Right lobe of liver (tissue), 6 donors: ENCODE results near the gene HINT2. TPM values are rescaled to one million over a fixed set of nuclear protein-coding genes. Genes with fewer than 3 reads are reported as not detected.
A peak's percentile ranks its signal among the peaks of the same experiment; 100 is the strongest.

Experiments used
- ATAC-seq, 4 donors: fragments of 200-7000 bp; cut with Tn5 transposase; one replicate each; pipeline ENCODE4 v1.9.1; 2020; ENCODE audit warnings: mild to moderate bottlenecking in 4 of 4, moderate library complexity in 4 of 4
- DNase-seq, 3 donors: peaks; one replicate each; pipeline ENCODE4 v3.0.0-alpha.2; 2020
- H3K27ac ChIP-seq, 3 donors: fragments of 200-600 bp; one replicate each; pipeline ENCODE4 v1.8.0; 2022
- H3K27me3 ChIP-seq, 2 donors: fragments of 200-600 bp; one replicate each; pipeline ENCODE4 v1.8.0; 2022
- H3K36me3 ChIP-seq, 4 donors: fragments of 200-600 bp; sonication (generic) in 1 of 4; one replicate each; pipeline versions ENCODE4 v1.5.1 to v1.8.0; 2017 to 2022; ENCODE audit warnings: control low read depth in 1 of 4
- H3K4me1 ChIP-seq, 4 donors: fragments of 200-600 bp; sonication (generic) in 1 of 4; one replicate each; pipeline versions ENCODE4 v1.5.1 to v1.8.0; 2017 to 2022; ENCODE audit warnings: control low read depth in 1 of 4
- H3K4me3 ChIP-seq, 3 donors: fragments of 200-600 bp; one replicate each; pipeline ENCODE4 v1.8.0; 2022
- H3K9me3 ChIP-seq, 4 donors: fragments of 200-600 bp; sonication (generic) in 1 of 4; one replicate each; pipeline versions ENCODE4 v1.5.1 to v1.8.0; 2017 to 2022; ENCODE audit warnings: control low read depth in 1 of 4
- POLR2A ChIP-seq: fragments of 450-650 bp; IDR thresholded peaks from one replicate; pipeline ENCODE4 v1.6.1; 2017; ENCODE audit warnings: antibody characterized with exemption, mild to moderate bottlenecking
- WGBS: methylation state at CpG from one replicate; pipeline ENCODE4 v1.1.6; 2018; ENCODE audit warnings: low coverage, low lambda C conversion rate; ENCODE audit not compliant: insufficient coverage; ENCODE audit errors: missing lambda C conversion rate; 5-methylcytosine and 5-hydroxymethylcytosine counted together
- intact Hi-C, 2 donors: fragments of 100-400 bp; cut with DNase I; formaldehyde crosslinking; loops; one replicate each; pipeline versions ENCODE4 v1.11.2 to v1.14.1; 2022
- total RNA-seq, 6 experiments: library from RNA; depleted of rRNA in 2 of 6; stranded (reverse); fragments of >200 nt in 2 of 6; fragmentation: NEBNext Ultra II Directional in 3 of 6; extraction: Animal tissue kit (Norgen Biotek cat#: 25700) in 3 of 6; gene quantifications; one replicate each; pipeline versions ENCODE4 v1.1.0 to v1.2.4, GENCODE V29; 2016 to 2023
- TF ChIP-seq, protein P1 (sequence below), 4 donors: fragments of 200-600 bp in 3 of 4; fragments of 450-650 bp in 1 of 4; IDR thresholded peaks; one replicate each; pipeline versions ENCODE4 v1.5.1 to v1.8.0; 2016 to 2022; ENCODE audit warnings: antibody characterized with exemption in 4 of 4, mild to moderate bottlenecking in 2 of 4
- donor health status: DM: no; HTN: yes; CAD: no.
- donor health status: DM: no; HTN: no; CAD: no.
- donor health status: DM: no; HTN: no; CAD: no.
- donor health status: DM: no; HTN: yes; CAD: no.
- donor health status: DM: no; HTN: yes; CAD: no.

The HINT2 gene
- total RNA-seq, 6 experiments from 2014 or later, result 46.0 to 86.3 (median 67.1) TPM

DNA sequence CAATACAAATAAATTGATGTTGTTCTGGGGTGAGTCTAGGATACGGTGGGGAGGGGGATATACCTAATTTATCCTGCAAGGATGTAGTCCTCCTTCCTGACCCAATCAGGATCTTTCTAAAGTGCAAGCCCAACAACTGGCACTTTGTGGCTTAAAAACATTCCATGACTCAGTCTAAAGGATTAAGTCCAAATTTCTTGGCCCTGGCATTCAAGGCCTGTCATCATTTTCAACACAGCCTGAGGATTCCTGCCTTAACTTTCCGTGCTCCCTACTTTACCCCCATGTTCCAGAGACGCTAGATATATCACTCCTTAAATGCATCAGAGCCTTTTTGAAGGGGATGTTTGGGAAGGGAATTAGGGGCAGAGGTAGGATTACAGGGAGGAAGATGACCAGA, 12.6 kb upstream of the HINT2 start:
- intact Hi-C loops, result loop anchor here in 1 of 2 donors (10.0 kb wide), 1 partner anchor 57 kb away; no protein-coding TSS in a partner anchor
- WGBS, result 85% methylated on average over 3 of the region's 3 CpGs
- Histone ChIP-seq H3K36me3 (no peaks in the 10 kb centered on the region), H3K27me3 (no peaks in the 10 kb centered on the region), H3K9me3 (no peaks in the 10 kb centered on the region), H3K4me3 (no peak overlapping the region), H3K4me1 (peaks cover 0 to 19% (median 0%) of the 10 kb centered on the region in 4 donors), H3K27ac (no peak overlapping the region)
- ATAC-seq (no peak), DNase-seq (no peak)
- TF ChIP-seq, protein P1, sequence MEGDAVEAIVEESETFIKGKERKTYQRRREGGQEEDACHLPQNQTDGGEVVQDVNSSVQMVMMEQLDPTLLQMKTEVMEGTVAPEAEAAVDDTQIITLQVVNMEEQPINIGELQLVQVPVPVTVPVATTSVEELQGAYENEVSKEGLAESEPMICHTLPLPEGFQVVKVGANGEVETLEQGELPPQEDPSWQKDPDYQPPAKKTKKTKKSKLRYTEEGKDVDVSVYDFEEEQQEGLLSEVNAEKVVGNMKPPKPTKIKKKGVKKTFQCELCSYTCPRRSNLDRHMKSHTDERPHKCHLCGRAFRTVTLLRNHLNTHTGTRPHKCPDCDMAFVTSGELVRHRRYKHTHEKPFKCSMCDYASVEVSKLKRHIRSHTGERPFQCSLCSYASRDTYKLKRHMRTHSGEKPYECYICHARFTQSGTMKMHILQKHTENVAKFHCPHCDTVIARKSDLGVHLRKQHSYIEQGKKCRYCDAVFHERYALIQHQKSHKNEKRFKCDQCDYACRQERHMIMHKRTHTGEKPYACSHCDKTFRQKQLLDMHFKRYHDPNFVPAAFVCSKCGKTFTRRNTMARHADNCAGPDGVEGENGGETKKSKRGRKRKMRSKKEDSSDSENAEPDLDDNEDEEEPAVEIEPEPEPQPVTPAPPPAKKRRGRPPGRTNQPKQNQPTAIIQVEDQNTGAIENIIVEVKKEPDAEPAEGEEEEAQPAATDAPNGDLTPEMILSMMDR (IDR thresholded peaks at IDR 0.05), result no peak
- no peak for TF ChIP-seq POLR2A

DNA sequence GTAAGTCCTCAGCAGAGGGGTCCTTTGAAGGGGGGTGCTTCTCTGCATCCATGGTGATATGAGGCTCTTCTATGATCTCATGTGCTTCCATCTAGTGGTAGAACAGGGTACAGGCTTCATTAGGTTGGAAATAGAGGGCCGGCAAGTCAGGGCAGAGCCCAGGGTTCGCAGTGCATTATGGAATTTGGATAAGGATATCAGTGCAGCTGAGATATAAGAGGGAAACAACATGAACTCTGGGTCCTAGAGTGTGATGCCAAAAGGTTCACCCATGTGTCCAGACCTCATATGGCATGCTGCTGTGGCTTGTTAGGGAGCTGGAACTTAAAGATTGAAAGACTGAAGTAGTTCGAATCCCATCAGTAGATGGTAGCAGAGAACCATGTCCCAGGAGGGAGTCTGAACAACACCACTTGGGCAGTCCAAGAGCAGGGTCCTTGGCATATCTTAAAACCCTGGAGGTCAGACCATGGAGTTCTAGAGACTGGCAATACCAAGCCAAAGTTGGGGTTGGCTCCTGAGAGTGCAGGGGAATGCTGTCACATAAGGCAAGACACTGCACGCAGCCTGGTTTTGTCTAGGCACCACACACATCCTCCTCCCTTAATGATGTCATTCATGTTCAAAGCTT, 11.3 kb upstream of the HINT2 start:
- no peak for DNase-seq
- intact Hi-C loops, result loop anchor here in 1 of 2 donors (10.0 kb wide), 1 partner anchor 59 kb away; no protein-coding TSS in a partner anchor
- Histone ChIP-seq H3K27me3 (no peaks in the 10 kb centered on the region), H3K36me3 (no peaks in the 10 kb centered on the region), H3K9me3 (no peaks in the 10 kb centered on the region), H3K27ac (no peak overlapping the region), H3K4me3 (no peak overlapping the region), H3K4me1 (peaks cover 0 to 19% (median 0%) of the 10 kb centered on the region in 4 donors)
- WGBS, result 29% methylated on average over 3 of the region's 4 CpGs
- ATAC-seq, result peak; percentile 65 to 74 (median 71)
- TF ChIP-seq POLR2A, result no peak
- TF ChIP-seq, protein P1 (IDR thresholded peaks at IDR 0.05), result peak; percentile 76 to 84 (median 79)

DNA sequence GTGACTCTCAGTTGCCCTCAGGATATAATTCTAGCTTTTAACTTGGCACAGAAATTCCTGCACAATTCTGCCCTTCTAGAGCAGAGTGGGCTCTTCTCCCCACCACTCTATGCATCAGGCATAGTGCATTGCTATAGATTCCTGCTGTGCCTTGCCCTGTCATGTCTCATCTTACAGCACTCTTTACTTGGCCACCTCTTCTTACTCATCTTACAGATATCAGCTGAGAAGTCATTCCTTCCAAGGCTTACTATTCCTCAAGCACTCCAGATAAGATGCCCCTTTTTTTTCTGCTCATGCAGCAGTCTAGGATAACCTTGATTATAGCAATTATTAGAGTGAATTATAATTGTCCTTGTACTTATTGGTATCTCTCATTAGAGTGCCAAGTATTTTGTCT, 8.1 kb upstream of the HINT2 start:
- H3K4me1 ChIP-seq, result peaks cover 0 to 6% (median 0%) of the 10 kb centered on the region in 4 donors
- H3K36me3 ChIP-seq, result no peaks in the 10 kb centered on the region
- no peak overlapping the region for H3K4me3 ChIP-seq
- H3K9me3 ChIP-seq, result no peaks in the 10 kb centered on the region
- no peaks in the 10 kb centered on the region for H3K27me3 ChIP-seq
- no peak for DNase-seq
- ATAC-seq, result no peak
- TF ChIP-seq, protein P1 (IDR thresholded peaks at IDR 0.05), result no peak
- no peak for TF ChIP-seq POLR2A
- no peak overlapping the region for H3K27ac ChIP-seq
- intact Hi-C loops, result loop anchor here in 1 of 2 donors (10.0 kb wide), 1 partner anchor 62 kb away; no protein-coding TSS in a partner anchor

DNA sequence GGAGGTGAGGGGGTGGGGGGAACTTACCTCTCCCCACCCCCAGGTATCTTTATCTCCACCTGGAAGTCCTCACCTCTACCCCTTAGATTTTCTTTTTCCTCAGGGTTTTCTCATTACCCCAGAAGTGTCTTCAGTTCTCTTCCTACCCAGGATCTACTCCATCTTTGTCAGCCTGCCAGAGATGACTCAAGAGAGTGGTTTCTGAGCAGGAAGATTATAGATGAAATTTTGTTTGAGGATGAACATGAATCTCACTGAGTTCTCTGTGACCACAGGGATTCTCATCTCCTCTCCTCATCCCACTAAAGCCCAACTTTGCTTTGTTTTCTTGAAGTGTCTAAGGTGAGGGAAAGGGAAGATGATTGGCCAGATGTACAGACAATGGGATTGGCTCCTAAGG, 5.2 kb upstream of the HINT2 start:
- no peaks in the 10 kb centered on the region for H3K36me3 ChIP-seq
- DNase-seq, result no peak
- no peaks in the 10 kb centered on the region for H3K4me1 ChIP-seq
- intact Hi-C loops, result loop anchor here in 1 of 2 donors (10.0 kb wide), 1 partner anchor 65 kb away; no protein-coding TSS in a partner anchor
- TF ChIP-seq POLR2A, result no peak
- TF ChIP-seq, protein P1 (IDR thresholded peaks at IDR 0.05), result no peak
- H3K27ac ChIP-seq, result no peak overlapping the region
- no peaks in the 10 kb centered on the region for H3K9me3 ChIP-seq
- no peak for ATAC-seq
- no peak overlapping the region for H3K4me3 ChIP-seq
- no peaks in the 10 kb centered on the region for H3K27me3 ChIP-seq
